ENCODE data around the gene SLC25A28. TPM values are rescaled to one million over a fixed set of nuclear protein-coding genes. Genes with fewer than 3 reads are reported as not detected.

SLC25A28 gene
- total and polyA plus RNA-seq, 2 donors (not counting 1 experiment from before 2014, with no cell fraction given), result 96.4 to 224 TPM

DNA sequence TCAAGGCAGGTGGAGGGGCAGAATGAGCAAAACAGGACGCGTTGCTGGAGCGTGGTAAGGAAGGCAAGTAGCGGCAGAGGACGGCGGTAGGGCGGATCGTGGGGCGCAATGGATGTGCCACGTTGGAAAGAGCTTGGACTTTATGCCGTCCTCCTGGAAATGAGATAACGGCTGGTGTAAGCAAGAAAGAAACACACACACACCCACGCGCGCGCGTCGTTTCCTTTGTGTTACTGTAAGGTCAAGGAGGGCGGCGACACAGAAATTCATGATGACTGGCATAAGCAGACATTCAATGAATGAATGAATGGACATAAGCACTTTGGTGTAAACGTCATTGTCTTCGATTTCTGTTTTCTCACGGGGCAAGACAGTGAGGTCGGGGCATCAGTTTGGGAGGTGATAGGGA lies 38.4 kb upstream of the SLC25A28 start:
- peaks cover 0 to 4% (median 0%) of the 10 kb centered on the region in 4 experiments for H3K27me3 ChIP-seq (replicated peaks in 1 of 4; ENCODE audit: control extremely low read depth in 1 of 4, control insufficient read depth in 3 of 4, insufficient read depth in 4 of 4, low read length in 3 of 4)
- H4K20me1 ChIP-seq (ENCODE audit: control insufficient read depth, insufficient read depth, low read length, poor library complexity, severe bottlenecking), result no peaks in the 10 kb centered on the region
- ChIA-PET CTCF (interaction anchor here (1.1 to 3.7 kb wide), 4 partner anchors 36 to 223 kb away, joined by 4 to 9 read pairs (median 6); partner anchors contain the start of genes COX15 and CUTC), POLR2A (interaction anchor here (1.3 to 1.4 kb wide), 2 partner anchors 38 to 40 kb away, joined by 4 to 12 read pairs; partner anchors contain the start of gene SLC25A28)
- Mint-ChIP-seq H3K9me3 (ENCODE audit: insufficient read depth) (no peaks in the 10 kb centered on the region), H3K4me3 (peak overlapping the region; percentile 84), H3K27ac (peak overlapping the region; percentile 32), H3K27me3 (peaks cover 13% of the 10 kb centered on the region), H3K4me1 (peaks cover 19% of the 10 kb centered on the region)
- ATAC-seq (ENCODE audit: low read depth), result no peak
- H3K9ac ChIP-seq (ENCODE audit: low read length), result peak overlapping the region; percentile 81
- H3K4me3 ChIP-seq (ENCODE audit: control extremely low read depth in 1 of 5, extremely low read depth in 1 of 5, insufficient read depth in 1 of 5, low read depth in 2 of 5, low read length in 4 of 5), result peak overlapping the region; percentile 63 to 89 (median 82)
- H3K4me2 ChIP-seq (replicated peaks; ENCODE audit: low read depth, low read length, poor library complexity, severe bottlenecking), result peak overlapping the region; percentile 98
- H3K79me2 ChIP-seq (ENCODE audit: control insufficient read depth, insufficient read depth, low read length), result no peaks in the 10 kb centered on the region
- intact Hi-C loops (cut with micrococcal nuclease), result loop anchor here (1.0 kb wide), 3 partner anchors 38 to 228 kb away; partner anchors contain the start of genes COX15, CUTC, GOT1 and SLC25A28
- WGBS (ENCODE audit: insufficient coverage), result 34% methylated on average over 17 of the region's 24 CpGs
- no peak for DNase-seq
- H3K4me1 ChIP-seq (ENCODE audit: control insufficient read depth in 2 of 2, insufficient read depth in 2 of 2, low read length in 2 of 2), result peaks cover 7 to 16% of the 10 kb centered on the region in 2 donors
- H3K36me3 ChIP-seq (replicated peaks in 1 of 2; ENCODE audit: control extremely low read depth in 1 of 2, control insufficient read depth in 1 of 2, extremely low read depth in 1 of 2, insufficient read depth in 2 of 2, low read length in 1 of 2), result peaks cover 0 to 2% of the 10 kb centered on the region in 2 experiments
- H2AFZ ChIP-seq (ENCODE audit: insufficient read depth, low read depth, low read length, poor library complexity, severe bottlenecking), result peak overlapping the region; percentile 97
- TF ChIP-seq EZH2 (IDR thresholded peaks at IDR 0.05; ENCODE audit: borderline replicate concordance, insufficient read depth, low read depth, low read length, poor library complexity, severe bottlenecking), result no peak
- TF ChIP-seq, protein P1, sequence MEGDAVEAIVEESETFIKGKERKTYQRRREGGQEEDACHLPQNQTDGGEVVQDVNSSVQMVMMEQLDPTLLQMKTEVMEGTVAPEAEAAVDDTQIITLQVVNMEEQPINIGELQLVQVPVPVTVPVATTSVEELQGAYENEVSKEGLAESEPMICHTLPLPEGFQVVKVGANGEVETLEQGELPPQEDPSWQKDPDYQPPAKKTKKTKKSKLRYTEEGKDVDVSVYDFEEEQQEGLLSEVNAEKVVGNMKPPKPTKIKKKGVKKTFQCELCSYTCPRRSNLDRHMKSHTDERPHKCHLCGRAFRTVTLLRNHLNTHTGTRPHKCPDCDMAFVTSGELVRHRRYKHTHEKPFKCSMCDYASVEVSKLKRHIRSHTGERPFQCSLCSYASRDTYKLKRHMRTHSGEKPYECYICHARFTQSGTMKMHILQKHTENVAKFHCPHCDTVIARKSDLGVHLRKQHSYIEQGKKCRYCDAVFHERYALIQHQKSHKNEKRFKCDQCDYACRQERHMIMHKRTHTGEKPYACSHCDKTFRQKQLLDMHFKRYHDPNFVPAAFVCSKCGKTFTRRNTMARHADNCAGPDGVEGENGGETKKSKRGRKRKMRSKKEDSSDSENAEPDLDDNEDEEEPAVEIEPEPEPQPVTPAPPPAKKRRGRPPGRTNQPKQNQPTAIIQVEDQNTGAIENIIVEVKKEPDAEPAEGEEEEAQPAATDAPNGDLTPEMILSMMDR (IDR thresholded peaks at IDR 0.05), result no peak
- H3K27ac ChIP-seq (ENCODE audit: low read length in 2 of 2), result no peak overlapping the region
- H3K9me3 ChIP-seq (ENCODE audit: control extremely low read depth in 1 of 3, control insufficient read depth in 2 of 3, insufficient read depth in 1 of 3, low read length in 2 of 3), result no peaks in the 10 kb centered on the region

DNA sequence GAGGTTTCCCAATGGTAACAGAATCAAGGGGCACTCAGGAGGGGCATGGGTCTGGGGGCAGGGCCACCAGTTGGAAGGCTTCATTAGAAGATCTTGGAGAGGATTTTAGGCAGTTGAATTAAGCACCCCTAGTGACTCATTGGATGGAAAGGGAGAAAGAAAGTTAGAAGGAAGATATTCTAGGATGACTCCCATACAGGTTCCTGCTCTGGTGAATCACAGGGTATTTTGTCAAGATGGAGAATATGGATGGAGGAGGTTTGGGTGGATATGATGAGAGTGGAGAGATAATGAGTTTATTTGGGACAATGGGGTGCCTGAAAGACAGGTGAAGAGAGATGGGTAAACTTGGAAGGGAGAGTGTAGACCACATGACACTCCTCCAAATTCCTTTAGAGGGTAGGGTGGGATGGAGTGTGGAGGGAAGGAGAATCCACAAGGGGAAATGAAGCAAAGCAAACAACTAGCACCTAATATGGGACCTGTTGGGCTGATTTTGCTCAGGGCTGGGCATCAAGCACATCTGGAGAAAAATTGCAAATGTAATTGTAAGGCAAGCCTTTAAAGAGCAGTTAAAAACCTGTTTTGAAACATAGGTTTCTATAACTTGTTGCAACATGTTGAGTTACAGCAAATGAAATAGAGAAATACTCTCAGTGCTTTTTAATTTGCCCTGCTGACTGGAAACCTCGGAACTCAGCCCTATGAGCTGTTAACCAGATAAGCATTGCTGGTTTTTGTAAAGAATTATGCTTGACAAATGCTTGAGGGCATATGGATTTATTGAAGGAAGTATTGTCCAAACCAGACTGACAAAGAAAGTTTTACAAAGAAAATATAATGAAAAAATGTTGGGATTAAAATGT lies 36.2 kb upstream of the SLC25A28 start:
- intact Hi-C loops (cut with micrococcal nuclease), result no loop called here
- DNase-seq (no peak), ATAC-seq (ENCODE audit: low read depth) (no peak)
- Histone ChIP-seq H3K9ac (ENCODE audit: low read length) (no peak overlapping the region), H3K36me3 (replicated peaks in 1 of 2; ENCODE audit: control extremely low read depth in 1 of 2, control insufficient read depth in 1 of 2, extremely low read depth in 1 of 2, insufficient read depth in 2 of 2, low read length in 1 of 2) (no peaks in the 10 kb centered on the region), H3K4me1 (ENCODE audit: control insufficient read depth in 2 of 2, insufficient read depth in 2 of 2, low read length in 2 of 2) (peaks cover 7 to 16% of the 10 kb centered on the region in 2 donors), H3K79me2 (ENCODE audit: control insufficient read depth, insufficient read depth, low read length) (no peaks in the 10 kb centered on the region), H3K27ac (ENCODE audit: low read length in 2 of 2) (no peak overlapping the region), H3K9me3 (ENCODE audit: control extremely low read depth in 1 of 3, control insufficient read depth in 2 of 3, insufficient read depth in 1 of 3, low read length in 2 of 3) (no peaks in the 10 kb centered on the region), H3K4me3 (ENCODE audit: control extremely low read depth in 1 of 5, extremely low read depth in 1 of 5, insufficient read depth in 1 of 5, low read depth in 2 of 5, low read length in 4 of 5) (no peak overlapping the region), H2AFZ (ENCODE audit: insufficient read depth, low read depth, low read length, poor library complexity, severe bottlenecking) (no peak overlapping the region), H3K27me3 (replicated peaks in 1 of 4; ENCODE audit: control extremely low read depth in 1 of 4, control insufficient read depth in 3 of 4, insufficient read depth in 4 of 4, low read length in 3 of 4) (peaks cover 0 to 4% (median 0%) of the 10 kb centered on the region in 4 experiments), H4K20me1 (ENCODE audit: control insufficient read depth, insufficient read depth, low read length, poor library complexity, severe bottlenecking) (no peaks in the 10 kb centered on the region), H3K4me2 (replicated peaks; ENCODE audit: low read depth, low read length, poor library complexity, severe bottlenecking) (no peak overlapping the region)
- H3K4me3 Mint-ChIP-seq, result no peak overlapping the region
- TF ChIP-seq EZH2 (IDR thresholded peaks at IDR 0.05; ENCODE audit: borderline replicate concordance, insufficient read depth, low read depth, low read length, poor library complexity, severe bottlenecking), result no peak
- WGBS (ENCODE audit: insufficient coverage), result no CpG with 5 or more reads among the region's 1 CpG
- CTCF ChIA-PET, result no interaction called here
- no peaks in the 10 kb centered on the region for H3K9me3 Mint-ChIP-seq (ENCODE audit: insufficient read depth)
- H3K27ac Mint-ChIP-seq, result no peak overlapping the region
- POLR2A ChIA-PET, result no interaction called here
- peaks cover 19% of the 10 kb centered on the region for H3K4me1 Mint-ChIP-seq
- H3K27me3 Mint-ChIP-seq, result peaks cover 23% of the 10 kb centered on the region
